ENCODE measurements around the gene KIAA0753.
"Not testable (repeated sequence)": the region's sequence is repeated elsewhere in the genome, so short reads cannot be mapped to it uniquely, and the experiment has no call there.

KIAA0753 gene

GRCh38 chr17:6573982-6574686, 66.4 kb downstream of the KIAA0753 start:
- no peak for DNase-seq (ENCODE audit: low read depth)
- H3K4me3 ChIP-seq (ENCODE audit: control insufficient read depth, low read depth, low read length): no peak overlapping the region
- TF ChIP-seq CTCF (conservative IDR thresholded peaks at IDR 0.05; ENCODE audit: control insufficient read depth, insufficient read depth, low read depth, low read length): no peak

DNA sequence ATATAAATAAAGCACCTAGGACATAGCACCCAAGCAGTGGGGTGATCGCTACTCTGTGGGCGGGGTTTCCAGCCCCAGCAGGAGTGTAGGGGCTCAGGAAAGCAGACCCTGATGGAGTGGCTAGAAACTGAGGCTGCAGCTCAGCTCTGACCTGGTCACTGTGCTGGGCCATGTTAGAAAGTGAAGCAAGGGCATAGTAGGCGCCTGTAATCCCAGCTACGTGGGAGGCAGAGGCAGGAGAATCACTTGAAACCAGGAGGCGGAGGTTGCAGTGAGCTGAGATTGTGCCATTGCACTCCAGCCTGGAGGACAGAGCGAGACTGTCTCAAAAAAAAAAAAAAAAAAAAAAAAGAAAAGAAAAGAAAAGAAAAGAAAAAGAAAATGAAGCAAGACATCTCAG, 67.0 kb downstream of the KIAA0753 start:
- H3K4me3 ChIP-seq (ENCODE audit: control insufficient read depth, low read depth, low read length); DNase-seq (ENCODE audit: low read depth): not testable (repeated sequence)

- no peak for TF ChIP-seq CTCF (conservative IDR thresholded peaks at IDR 0.05; ENCODE audit: control insufficient read depth, insufficient read depth, low read depth, low read length)
- no peak for DNase-seq (ENCODE audit: low read depth)
- H3K4me3 ChIP-seq (ENCODE audit: control insufficient read depth, low read depth, low read length): no peak overlapping the region
Measured at GRCh38 chr17:6572972-6573370, 67.5 kb downstream of the KIAA0753 start.

GRCh38 chr17:6571452-6571781, 69.1 kb downstream of the KIAA0753 start:
- no peak for DNase-seq (ENCODE audit: low read depth)
- H3K4me3 ChIP-seq (ENCODE audit: control insufficient read depth, low read depth, low read length): no peak overlapping the region
- TF ChIP-seq CTCF (conservative IDR thresholded peaks at IDR 0.05; ENCODE audit: control insufficient read depth, insufficient read depth, low read depth, low read length): no peak

DNA sequence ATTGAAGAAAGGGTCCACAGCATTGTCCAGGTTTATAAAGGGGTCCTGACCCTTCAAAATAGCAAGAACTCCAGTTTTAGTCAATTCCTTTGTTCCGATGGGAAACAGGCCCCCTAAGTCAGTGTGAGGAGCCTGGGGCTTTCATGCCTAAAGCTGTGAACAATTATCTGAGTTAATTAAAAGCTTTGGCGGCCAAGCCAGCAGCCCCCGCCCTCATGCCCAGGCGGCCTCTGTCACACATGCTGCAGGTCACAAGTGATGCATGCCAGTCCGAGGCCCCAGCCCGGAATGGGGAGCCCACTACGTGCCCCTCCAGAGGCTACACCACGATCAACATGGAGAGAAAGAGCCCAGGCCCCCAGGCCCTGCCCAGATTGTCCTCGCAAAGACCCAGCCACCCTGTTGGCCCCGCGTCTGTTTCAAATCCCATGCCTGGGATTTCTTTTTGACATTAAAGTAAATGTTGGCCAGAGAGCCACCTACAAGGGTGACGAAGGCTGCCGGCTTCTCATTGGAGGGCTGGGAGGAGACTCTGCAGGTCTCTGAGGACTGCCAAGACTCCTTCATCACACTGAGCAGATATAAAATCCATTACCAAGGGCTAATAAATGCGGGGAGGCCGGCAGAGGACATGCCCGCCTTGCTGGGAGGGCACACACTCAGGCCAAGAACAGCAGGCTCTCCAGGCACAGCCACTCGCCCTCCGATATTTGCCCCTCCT, 69.6 kb downstream of the KIAA0753 start:
- TF ChIP-seq CTCF (conservative IDR thresholded peaks at IDR 0.05; ENCODE audit: control insufficient read depth, insufficient read depth, low read depth, low read length): no peak
- H3K4me3 ChIP-seq (ENCODE audit: control insufficient read depth, low read depth, low read length): no peak overlapping the region
- no peak for DNase-seq (ENCODE audit: low read depth)

GRCh38 chr17:6569370-6570285, 70.9 kb downstream of the KIAA0753 start:
- no peak for DNase-seq (ENCODE audit: low read depth)
- H3K4me3 ChIP-seq (ENCODE audit: control insufficient read depth, low read depth, low read length): no peak overlapping the region
- no peak for TF ChIP-seq CTCF (conservative IDR thresholded peaks at IDR 0.05; ENCODE audit: control insufficient read depth, insufficient read depth, low read depth, low read length)
